Activated T-helper 2 cell treated with anti-CD3 and anti-CD28 coated beads, Interferon-gamma antibody, Interleukin-2, Interleukin-4, amounts not matched to agents 10 μg/mL and 5 μg/mL and 100 μg/mL, durations not matched to agents 14 hours and 24 hours and 36 hours (primary cell): ENCODE data around the gene DNAH3. TPM values are rescaled to one million over a fixed set of nuclear protein-coding genes. Genes with fewer than 3 reads are reported as not detected.
"Not testable (repeated sequence)": the region's sequence is repeated elsewhere in the genome, so short reads cannot be mapped to it uniquely, and the experiment has no call there.

Experiments used
- DNase-seq: peaks from one replicate; pipeline ENCODE4 v3.0.0; 2021; ENCODE audit warnings: low spot score
- H3K27ac Mint-ChIP-seq: one replicate; pipeline ENCODE4 v1.8.0; 2021; ENCODE audit warnings: mixed read lengths
- H3K27me3 Mint-ChIP-seq: one replicate; pipeline ENCODE4 v1.8.0; 2021; ENCODE audit warnings: low read depth, mixed read lengths
- H3K36me3 Mint-ChIP-seq: one replicate; pipeline ENCODE4 v1.8.0; 2021; ENCODE audit warnings: low read depth, mixed read lengths
- H3K4me1 Mint-ChIP-seq: one replicate; pipeline ENCODE4 v1.8.0; 2021; ENCODE audit warnings: low read depth, mixed read lengths
- H3K4me3 Mint-ChIP-seq: one replicate; pipeline ENCODE4 v1.8.0; 2021; ENCODE audit warnings: low read depth, mild to moderate bottlenecking, moderate library complexity, mixed read lengths
- H3K9me3 Mint-ChIP-seq: one replicate; pipeline ENCODE4 v1.8.0; 2021; ENCODE audit warnings: mixed read lengths
- intact Hi-C: fragments of 100-400 bp; cut with micrococcal nuclease; formaldehyde crosslinking; loops from one replicate; pipeline ENCODE4 v1.15.1; 2023
- total RNA-seq: library from RNA; stranded (reverse); gene quantifications from 2 replicates; pipeline ENCODE4 v1.2.3, GENCODE V29; 2022

Gene DNAH3
- total RNA-seq, 1 donor from 2014 or later = 0.02 TPM

- Mint-ChIP-seq H3K36me3 (peaks cover 39% of the 10 kb centered on the region), H3K9me3 (no peaks in the 10 kb centered on the region)
- intact Hi-C loops = no loop called here
These were observed 12.9 kb upstream of the DNAH3 start for GRCh38 chr16:21163576-21163975.

GRCh38 chr16:21162661-21163151 is 12.1 kb upstream of the DNAH3 start:
- intact Hi-C loops = no loop called here
- H3K4me3 Mint-ChIP-seq = no peak overlapping the region
- H3K36me3 Mint-ChIP-seq = peaks cover 39% of the 10 kb centered on the region
- no peaks in the 10 kb centered on the region for H3K9me3 Mint-ChIP-seq
- DNase-seq = no peak
- H3K27ac Mint-ChIP-seq = no peak overlapping the region
- peaks cover 18% of the 10 kb centered on the region for H3K4me1 Mint-ChIP-seq
- no peaks in the 10 kb centered on the region for H3K27me3 Mint-ChIP-seq

More at GRCh38 chr16:21163576-21163975, 12.9 kb upstream of the DNAH3 start:
- no peak overlapping the region for H3K27ac Mint-ChIP-seq
- no peaks in the 10 kb centered on the region for H3K27me3 Mint-ChIP-seq
- H3K4me1 Mint-ChIP-seq = peaks cover 14% of the 10 kb centered on the region
- no peak for DNase-seq
- H3K4me3 Mint-ChIP-seq = no peak overlapping the region

- Mint-ChIP-seq H3K27ac (no peak overlapping the region), H3K36me3 (peaks cover 29% of the 10 kb centered on the region), H3K4me3 (no peak overlapping the region), H3K27me3 (no peaks in the 10 kb centered on the region), H3K9me3 (no peaks in the 10 kb centered on the region), H3K4me1 (peaks cover 19% of the 10 kb centered on the region)
- no peak for DNase-seq
- intact Hi-C loops = no loop called here
These were observed 10.6 kb upstream of the DNAH3 start for GRCh38 chr16:21161211-21161610.

GRCh38 chr16:21160276-21160675 is 9.6 kb upstream of the DNAH3 start:
- H3K27me3 Mint-ChIP-seq = no peaks in the 10 kb centered on the region
- intact Hi-C loops = no loop called here
- no peak overlapping the region for H3K27ac Mint-ChIP-seq

DNA sequence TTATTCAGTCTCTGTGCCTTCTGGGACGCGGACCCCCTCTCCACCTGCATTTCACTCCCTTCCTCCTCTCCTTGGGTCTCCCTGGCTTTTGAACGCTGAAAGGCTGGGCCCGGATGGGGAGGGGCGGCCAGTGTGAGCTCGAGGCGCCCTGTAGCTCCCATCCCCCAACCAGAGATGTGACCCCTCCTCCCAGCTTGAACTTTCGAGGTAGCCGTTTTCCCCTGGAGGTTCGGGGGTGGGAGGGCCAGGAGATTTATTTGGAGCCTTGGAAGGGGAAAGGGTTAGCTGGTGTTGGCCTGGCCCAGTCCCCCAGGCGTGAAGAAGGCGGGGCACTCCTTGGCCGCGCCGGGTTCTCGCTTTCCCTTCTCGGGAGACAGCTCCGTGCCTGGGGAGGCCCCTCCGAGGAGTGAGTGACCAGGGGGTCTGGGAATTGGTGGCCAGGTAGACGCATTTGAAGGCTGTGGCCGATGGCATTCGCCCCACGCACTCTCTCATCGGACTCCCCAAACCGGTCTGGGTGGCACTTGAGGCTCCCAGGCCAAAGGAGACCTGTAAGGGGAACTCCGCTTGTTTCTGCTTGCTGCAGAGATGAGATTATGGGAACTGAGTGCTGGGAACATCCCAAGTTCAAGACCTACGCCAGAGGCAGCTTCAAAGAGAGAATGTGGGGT is 8.8 kb upstream of the DNAH3 start:
- Mint-ChIP-seq H3K4me3 (peak overlapping the region; percentile 89), H3K27ac (peak overlapping the region; percentile 53), H3K4me1 (peaks cover 19% of the 10 kb centered on the region), H3K36me3 (peaks cover 24% of the 10 kb centered on the region), H3K9me3 (no peaks in the 10 kb centered on the region), H3K27me3 (no peaks in the 10 kb centered on the region)
- intact Hi-C loops = loop anchor here (10.0 kb wide), 1 partner anchor 315 kb away; no protein-coding TSS in a partner anchor
- DNase-seq = no peak

More at GRCh38 chr16:21160276-21160675, 9.6 kb upstream of the DNAH3 start:
- no peak for DNase-seq
- Mint-ChIP-seq H3K4me3 (no peak overlapping the region), H3K36me3 (peaks cover 29% of the 10 kb centered on the region), H3K4me1 (peaks cover 19% of the 10 kb centered on the region), H3K9me3 (no peaks in the 10 kb centered on the region)

DNA sequence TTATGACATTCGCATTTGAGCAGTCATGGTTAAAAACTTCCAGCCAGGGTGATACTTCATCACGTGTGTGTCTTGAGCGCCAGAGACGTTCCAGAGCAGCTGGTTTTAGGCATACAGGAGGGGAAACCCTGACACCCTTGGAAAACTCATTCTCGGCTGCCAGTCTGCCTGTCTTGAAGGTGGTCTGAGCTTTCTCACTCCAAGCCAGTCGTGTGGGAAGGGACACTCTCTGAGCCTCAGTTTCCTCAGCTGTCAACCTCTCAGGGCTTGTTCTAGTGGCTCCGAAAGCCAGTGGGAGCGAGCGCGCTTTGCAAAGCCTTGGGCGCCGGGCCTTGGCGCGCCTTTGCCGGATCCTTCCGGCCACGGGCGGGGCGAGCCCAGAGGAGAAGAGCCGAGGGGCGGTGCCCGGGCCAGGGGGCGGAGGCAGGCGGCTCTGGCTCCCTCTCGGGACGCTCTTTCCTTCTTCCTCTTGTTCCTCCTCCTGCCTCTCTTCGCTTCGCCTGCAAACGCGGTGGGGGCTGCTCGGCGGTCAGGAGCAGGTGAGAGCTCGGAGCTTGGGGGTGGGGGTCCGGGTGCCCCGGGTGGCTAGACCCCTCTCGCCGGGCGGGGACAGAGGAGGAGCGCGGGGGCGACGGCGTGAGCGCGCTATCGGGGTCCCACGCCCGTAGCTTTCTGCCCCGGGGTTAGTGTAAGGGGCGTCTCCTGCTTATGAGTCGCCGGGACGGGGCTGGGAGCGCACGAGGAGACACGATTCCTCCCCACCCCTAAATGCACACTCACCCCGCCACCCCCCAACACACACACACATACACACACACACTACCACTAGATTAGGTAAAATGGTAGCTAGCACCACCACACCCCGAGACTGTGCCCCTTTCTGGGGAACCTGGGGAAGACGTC is 7.8 kb upstream of the DNAH3 start, which contains the start of gene LDAF1:
LDAF1 (plus strand) TSS at position 467 of the 903 bp plus-strand sequence. CDS start 2,509 bp downstream, outside the sequence.
- Mint-ChIP-seq H3K27ac (peak within 1 kb of the TSS; percentile 53), H3K4me3 (peak within 1 kb of the TSS; percentile 89), H3K27me3 (no peaks in the 10 kb centered on the region), H3K4me1 (peaks cover 19% of the 10 kb centered on the region), H3K36me3 (peaks cover 22% of the 10 kb centered on the region), H3K9me3 (no peaks in the 10 kb centered on the region)
- intact Hi-C loops = loop anchor here (10.0 kb wide), 1 partner anchor 314 kb away; no protein-coding TSS in a partner anchor
- peak; percentile 73 for DNase-seq

DNA sequence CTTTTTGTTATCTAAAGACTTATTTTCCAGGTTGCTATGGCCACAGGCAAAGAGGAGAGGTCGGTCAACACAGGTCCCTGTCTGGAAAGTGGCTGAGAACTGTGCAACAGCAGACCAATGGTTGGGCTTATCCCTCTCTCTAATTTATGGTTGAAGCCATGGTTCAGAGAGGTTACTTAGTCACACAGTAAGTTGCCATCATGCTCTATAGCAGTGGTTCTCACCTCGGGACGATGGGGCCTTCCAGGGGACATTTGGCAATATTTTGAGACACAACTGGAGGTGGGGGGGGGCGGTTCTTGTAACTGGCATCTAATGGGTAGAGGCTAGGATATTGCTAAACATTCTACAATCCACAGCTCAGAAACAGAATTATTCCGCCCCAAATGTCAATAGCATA is 7.0 kb upstream of the DNAH3 start:
- Mint-ChIP-seq H3K27ac (no peak overlapping the region), H3K36me3 (peaks cover 14% of the 10 kb centered on the region), H3K27me3 (no peaks in the 10 kb centered on the region), H3K9me3 (no peaks in the 10 kb centered on the region), H3K4me1 (peaks cover 19% of the 10 kb centered on the region), H3K4me3 (peak overlapping the region; percentile 47)
- intact Hi-C loops = loop anchor here (10.0 kb wide), 1 partner anchor 313 kb away; no protein-coding TSS in a partner anchor
- DNase-seq = no peak

- intact Hi-C loops = loop anchor here (10.0 kb wide), 1 partner anchor 312 kb away; no protein-coding TSS in a partner anchor
- peaks cover 2% of the 10 kb centered on the region for H3K27me3 Mint-ChIP-seq
- H3K4me3 Mint-ChIP-seq = no peak overlapping the region
- H3K4me1 Mint-ChIP-seq = peaks cover 19% of the 10 kb centered on the region
- peaks cover 11% of the 10 kb centered on the region for H3K36me3 Mint-ChIP-seq
- no peaks in the 10 kb centered on the region for H3K9me3 Mint-ChIP-seq
- no peak for DNase-seq
- H3K27ac Mint-ChIP-seq = no peak overlapping the region
These were observed 6.3 kb upstream of the DNAH3 start for GRCh38 chr16:21156767-21157467.

GRCh38 chr16:21156011-21156410 is 5.4 kb upstream of the DNAH3 start:
- H3K27me3 Mint-ChIP-seq, H3K9me3 Mint-ChIP-seq, H3K27ac Mint-ChIP-seq, H3K4me3 Mint-ChIP-seq, DNase-seq, H3K36me3 Mint-ChIP-seq: not testable (repeated sequence)
- H3K4me1 Mint-ChIP-seq = peaks cover 18% of the 10 kb centered on the region
- intact Hi-C loops = loop anchor here (10.0 kb wide), 1 partner anchor 311 kb away; no protein-coding TSS in a partner anchor

DNA sequence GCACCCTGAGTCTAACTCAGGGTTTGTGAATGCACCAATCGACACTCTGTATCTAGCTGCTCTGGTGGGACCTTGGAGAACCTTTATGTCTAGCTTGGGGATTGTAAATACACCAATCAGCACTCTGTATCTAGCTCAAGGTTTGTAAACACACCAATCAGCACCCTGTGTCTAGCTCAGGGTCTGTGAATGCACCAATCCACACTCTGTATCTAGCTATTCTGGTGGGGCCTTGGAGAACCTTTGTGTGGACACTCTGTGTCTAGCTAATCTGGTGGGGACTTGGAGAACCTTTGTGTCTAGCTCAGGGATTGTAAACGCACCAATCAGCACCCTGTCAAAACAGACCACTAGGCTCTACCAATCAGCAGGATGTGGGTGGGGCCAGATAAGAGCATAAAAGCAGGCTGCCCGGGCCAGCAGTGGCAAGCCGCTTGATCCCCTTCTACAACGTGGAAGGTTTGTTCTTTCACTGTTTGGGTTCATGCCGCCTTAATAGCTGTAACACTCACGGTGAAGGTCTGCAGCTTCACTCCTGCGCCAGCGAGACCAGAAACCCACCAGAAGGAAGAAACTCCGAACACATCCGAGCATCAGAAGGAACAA is 2.6 kb upstream of the DNAH3 start:
- intact Hi-C loops = loop anchor here (10.0 kb wide), 1 partner anchor 308 kb away; no protein-coding TSS in a partner anchor
- H3K27ac Mint-ChIP-seq, H3K4me1 Mint-ChIP-seq, H3K36me3 Mint-ChIP-seq, DNase-seq, H3K9me3 Mint-ChIP-seq, H3K4me3 Mint-ChIP-seq: not testable (repeated sequence)
- peaks cover 12% of the 10 kb centered on the region for H3K27me3 Mint-ChIP-seq

DNA sequence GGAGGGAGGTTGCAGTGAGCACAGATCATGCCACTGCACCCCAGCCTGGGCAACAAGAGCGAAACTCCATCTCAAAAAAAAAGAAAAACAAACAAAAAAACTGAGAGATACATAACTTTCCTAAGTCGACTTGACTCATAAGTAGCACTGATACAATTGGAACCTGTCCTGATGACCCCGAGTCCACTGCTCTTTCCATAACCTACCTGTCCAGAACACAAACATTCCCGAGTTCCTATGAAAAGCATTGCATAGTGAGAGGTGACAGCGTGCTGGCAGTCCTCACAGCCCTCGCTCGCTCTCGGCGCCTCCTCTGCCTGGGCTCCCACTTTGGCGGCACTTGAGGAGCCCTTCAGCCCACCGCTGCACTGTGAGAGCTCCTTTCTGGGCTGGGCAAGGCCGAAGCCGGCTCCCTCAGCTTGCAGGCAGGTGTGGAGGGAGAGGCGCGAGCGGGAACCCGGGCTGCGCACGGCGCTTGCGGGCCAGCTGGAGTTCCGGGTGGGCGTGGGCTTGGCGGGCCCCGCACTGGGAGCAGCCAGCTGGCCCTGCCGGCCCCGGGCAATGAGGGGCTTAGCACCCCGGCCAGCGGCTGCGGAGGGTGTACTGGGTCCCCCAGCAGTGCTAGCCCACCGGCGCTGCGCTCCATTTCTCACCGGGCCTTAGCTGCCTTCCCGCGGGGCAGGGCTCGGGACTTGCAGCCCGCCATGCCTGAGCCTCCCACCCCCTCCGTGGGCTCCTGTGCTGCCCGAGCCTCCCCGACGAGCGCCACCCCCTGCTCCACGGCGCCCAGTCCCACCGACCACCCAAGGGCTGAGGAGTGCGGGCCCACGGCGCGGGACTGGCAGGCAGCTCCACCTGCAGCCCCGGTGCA is 1.7 kb upstream of the DNAH3 start:
- H3K36me3 Mint-ChIP-seq, H3K27ac Mint-ChIP-seq: not testable (repeated sequence)
- peaks cover 16% of the 10 kb centered on the region for H3K27me3 Mint-ChIP-seq

More for the DNA sequence above, 1.7 kb upstream of the DNAH3 start:
- intact Hi-C loops = loop anchor here (10.0 kb wide), 1 partner anchor 308 kb away; no protein-coding TSS in a partner anchor
- not testable (repeated sequence) for H3K4me1 Mint-ChIP-seq, H3K9me3 Mint-ChIP-seq, H3K4me3 Mint-ChIP-seq, DNase-seq
